Stimulated activated CD8-positive, alpha-beta memory T cell treated with anti-CD3 and anti-CD28 coated beads, Interleukin-7, amount 100 ng/mL, for 24 hours (primary cell): ENCODE data around the gene HIPK2.

Experiments
- DNase-seq: peaks from one replicate; pipeline ENCODE4 v3.0.0-alpha.2; 2020; ENCODE audit warnings: low read depth

Gene HIPK2

DNA sequence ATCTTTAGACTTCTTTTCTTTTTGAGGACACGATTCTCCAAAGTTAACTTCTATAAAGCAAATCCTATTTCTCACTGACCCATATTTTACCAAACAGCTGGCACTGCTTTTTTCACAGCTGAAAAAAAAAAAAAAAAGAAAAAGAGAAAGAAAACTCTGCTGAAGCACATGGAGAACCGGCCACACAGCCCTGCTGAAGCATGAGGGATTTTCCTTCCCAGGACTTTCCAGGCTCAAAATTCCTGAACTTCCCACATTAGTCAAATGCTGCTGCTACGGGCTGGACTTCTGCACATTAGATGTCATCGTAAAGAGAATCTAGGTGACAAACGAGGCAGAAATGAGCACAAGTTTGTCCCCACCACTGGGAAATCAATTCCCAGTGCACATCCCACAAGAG lies 25.2 kb downstream of the HIPK2 start:
- no peak for DNase-seq

DNA sequence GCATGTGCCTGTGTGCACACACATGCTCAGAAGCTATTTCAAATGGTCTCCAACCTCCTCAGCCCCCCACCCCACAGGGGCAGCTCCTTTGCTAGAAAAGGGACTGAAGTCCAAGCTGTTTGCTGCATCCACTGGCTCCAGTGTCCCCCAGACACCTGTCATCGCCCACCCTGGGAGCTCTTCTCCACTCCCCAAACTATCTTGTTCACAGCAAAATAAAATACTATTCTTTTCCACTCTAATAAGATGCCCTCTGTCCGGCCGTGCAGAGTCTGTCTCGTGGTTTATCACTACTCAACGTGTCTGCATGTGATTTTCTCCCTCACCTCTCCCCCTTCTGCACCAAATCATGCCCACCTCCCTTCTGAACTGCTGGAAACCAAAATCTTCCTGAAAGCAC lies 25.6 kb downstream of the HIPK2 start:
- no peak for DNase-seq

DNA sequence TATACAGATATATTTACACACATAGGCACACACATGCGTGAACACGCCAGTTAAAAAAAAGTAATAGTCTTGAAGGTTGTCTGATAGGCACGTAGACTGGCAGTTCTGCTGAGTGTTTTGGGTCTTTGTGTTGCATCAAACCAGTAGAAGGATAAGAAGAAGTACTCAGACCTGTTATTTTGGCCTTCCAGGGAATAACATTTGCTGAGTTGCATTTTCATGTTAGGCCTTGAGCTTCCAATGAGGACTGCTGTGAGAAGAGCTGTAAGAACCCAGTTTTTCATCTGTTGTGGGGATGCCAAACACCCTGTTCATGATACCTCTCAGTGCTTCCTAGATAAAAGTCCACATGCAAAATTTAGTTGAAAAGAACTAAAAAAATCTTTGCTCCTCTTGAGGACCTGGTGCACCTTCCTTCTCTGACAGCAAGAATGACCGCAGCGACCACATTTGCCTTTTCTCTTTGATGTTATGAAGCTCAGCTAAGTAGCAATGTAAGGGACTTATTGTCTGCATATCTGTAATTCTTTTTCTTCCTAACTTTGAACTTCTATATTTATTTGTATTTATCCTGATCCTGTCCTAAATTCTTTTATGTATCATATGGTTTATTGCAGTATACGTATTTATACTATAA lies 27.2 kb downstream of the HIPK2 start:
- no peak for DNase-seq

DNA sequence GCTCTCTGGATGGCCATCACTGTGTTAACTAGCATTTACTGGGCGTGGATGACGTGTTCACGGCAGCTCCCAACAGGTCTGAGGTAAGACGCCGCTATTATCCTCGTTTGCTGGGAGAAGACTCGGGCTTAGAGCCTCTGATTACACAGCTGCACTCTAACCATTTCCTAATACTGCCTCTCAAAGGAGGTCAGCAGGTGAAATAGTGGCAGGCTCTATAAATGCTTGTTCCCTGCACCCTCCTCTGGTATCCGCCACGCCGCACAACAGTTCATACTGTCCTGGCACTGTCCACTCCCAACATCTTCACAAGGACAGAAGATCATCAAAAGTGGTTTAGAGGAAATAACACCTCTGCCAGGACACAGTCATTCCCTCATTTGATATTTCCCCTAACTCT lies 28.3 kb downstream of the HIPK2 start:
- no peak for DNase-seq

DNA sequence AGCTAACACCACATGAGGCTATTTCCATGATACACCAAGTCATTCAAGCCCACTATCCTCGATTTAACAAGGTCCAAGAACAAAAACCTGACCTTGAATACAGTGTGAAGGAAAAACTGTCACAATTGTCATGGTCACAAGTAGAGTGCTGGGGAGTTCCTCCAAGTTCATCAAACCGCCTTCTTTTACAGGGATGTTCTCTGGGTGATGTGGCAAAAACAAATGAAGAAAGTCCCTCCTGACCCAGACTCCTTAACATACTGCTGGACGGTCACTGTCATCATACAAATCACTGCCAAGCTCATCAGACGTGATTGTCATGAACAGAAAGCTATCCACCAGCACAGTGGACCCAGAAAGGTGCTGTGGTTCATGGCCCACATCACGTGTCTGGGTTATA lies 28.9 kb downstream of the HIPK2 start:
- no peak for DNase-seq

DNA sequence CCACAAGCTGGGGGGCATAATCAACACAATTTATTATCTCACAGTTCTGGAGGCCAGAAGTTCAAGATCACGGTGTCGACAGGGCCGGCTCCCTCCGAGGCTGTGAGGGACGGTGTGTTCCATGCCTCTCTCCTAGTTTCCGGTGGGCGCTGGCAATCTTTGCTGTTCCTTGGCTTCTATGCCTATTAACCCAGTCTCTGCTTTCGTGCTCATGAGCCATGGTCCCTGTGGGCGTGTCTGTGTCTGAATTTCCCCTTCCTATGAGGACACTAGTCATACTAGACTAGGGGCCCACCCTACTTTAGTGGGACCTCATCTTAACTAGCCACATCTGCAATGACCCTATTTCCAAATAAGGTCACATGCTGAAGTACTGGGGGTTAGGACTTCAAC lies 29.4 kb downstream of the HIPK2 start:
- no peak for DNase-seq

GRCh38 chr7:139747662-139748372 lies 30.0 kb downstream of the HIPK2 start:
- no peak for DNase-seq

DNA sequence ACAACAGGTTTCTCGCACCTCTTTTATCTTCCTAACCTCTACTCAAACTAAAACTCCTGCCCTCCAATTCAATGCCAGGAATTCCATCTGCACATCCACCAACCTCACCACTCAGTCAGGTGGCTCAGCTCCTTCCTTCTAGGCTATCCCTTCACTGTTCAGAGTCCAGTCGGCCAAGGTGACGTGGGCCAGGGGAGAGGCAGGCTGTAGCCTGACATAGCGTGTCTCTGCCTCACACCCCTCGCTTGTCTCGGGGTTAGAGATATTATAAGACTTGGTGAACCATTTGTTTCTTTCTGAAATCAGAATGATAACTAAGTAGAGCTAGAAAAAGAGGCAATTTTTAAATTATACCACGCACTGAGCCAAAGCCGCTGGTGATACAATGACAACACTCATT lies 31.1 kb downstream of the HIPK2 start:
- DNase-seq = no peak

DNA sequence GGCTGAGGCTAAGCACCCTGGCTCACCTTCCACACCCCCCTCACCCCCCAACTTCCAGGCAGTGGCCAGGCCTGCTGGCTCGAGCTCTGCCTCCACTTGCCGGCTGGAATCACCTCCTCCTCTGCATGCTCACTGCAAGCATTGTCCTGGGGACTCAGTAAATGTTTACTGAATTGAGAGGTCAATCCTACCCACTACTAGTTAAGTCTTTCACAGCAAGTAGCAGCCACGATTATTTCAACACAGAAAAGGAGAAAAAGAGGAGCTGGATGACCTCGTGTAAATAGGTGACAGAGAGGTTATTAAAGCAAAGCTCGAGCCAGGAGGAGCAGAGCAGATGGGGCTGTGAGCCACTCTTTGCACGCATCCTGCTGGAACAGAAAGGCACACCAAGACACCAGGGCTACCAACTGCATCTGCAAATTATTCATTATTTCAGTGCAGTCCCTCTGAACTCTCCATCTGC lies 32.1 kb downstream of the HIPK2 start:
- DNase-seq = no peak

DNA sequence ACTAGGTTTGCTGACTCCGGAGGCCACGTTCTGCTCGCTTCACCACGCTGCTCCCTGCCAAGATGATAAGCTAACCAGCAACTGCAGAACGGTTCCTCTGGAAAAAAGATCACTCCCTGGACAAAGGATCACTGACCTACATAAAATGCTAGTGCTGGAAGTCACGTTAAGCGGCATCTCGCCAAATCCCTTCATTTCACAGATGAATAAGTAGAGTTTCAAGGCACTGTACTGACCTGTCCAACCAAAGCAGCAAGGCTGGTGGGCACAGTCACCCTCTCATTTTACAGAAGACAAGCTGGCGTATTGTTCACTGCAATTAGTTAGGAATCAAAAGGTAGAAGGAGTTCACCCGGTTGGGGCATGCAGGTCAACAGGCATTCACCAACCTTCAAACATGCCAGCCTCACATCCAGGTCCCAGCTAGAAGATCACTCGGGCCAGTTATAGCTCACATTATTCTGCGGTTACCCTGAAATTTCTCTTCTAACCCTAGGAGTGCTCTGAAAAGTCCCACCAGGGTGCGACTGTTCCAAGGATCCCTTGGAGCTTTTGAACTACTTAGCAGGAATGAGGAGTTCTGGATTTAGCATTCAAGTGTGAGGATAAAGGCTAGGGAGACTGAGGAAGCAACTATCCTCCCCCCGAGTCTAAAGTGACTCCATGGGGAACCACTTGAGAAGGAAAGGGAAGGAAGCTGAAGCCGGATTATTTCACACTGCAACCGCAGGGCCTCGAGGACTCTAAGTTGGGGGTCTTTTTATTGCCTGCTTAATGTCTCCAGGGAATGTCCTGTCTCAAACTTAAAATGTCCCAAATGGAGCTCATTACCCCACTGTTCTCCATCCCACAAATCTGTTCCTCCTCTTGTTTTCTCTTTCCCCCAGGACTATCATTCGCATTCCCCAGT lies 32.8 kb downstream of the HIPK2 start:
- DNase-seq = no peak

DNA sequence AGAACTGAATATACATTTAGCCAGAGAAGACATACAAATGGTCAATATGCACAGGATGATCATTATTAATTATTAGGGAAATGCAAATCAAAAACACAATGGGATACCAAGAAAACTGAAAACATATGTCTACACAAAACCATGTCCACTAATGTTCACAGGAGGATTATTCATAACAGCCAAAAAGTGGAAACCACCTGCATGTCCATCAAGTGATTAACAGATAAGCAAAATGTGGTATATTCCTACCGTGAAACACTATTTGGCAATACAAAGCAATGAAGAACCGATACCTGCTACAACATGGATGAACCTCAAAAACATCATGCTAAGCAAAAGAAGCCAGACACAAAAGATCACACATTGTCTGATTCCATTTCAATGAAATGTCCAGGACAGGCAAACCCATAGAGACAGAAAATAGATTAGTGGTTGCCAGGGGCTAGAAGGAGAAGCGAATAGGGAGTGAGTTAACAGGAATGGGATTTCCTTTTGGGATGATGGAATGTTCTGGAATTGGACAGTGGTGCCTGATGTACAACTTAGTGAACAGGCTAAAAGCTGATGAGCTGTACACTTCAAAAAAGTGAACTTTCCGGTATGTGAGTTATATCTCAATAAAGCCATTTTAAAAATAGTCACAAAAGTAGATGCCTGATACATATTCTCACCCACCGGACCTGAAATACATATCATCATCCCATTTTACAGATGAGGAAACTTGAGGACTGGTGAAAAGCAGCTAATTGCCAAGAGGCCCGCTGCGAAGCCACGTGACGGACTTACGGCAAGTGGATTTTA lies 33.6 kb downstream of the HIPK2 start:
- no peak for DNase-seq

DNA sequence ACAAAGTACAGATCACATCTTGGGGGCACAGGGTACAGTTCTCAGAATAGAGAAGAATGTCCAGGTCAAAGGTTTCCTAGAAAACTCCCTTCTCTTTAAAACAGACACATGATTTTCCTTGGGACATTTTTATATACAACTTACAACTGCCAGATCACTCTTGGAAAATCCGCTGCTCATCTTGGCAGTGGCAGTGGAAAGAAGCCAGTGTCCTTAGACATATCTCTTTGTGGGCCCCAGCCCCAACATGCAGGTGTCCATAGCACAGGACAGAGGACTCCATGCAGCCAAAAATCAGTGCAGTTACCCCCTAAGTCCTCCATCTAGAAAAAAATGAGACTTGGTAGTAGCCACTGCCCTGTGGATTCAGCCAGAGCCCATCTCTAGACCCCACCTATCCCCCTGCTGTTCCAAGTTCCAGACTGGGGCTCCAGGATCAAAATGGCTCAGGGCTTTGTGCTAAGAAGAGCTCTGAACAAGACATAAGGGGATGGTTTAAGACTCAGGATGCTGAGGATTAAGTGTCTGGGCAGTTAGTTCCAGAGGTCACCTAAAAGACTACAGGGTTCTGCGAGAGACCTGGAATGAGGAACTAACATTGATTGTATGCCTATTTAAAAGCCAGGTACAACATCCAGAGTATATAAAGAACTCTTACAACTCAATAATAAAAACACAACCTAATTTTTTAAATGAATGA lies 34.4 kb downstream of the HIPK2 start:
- no peak for DNase-seq

DNA sequence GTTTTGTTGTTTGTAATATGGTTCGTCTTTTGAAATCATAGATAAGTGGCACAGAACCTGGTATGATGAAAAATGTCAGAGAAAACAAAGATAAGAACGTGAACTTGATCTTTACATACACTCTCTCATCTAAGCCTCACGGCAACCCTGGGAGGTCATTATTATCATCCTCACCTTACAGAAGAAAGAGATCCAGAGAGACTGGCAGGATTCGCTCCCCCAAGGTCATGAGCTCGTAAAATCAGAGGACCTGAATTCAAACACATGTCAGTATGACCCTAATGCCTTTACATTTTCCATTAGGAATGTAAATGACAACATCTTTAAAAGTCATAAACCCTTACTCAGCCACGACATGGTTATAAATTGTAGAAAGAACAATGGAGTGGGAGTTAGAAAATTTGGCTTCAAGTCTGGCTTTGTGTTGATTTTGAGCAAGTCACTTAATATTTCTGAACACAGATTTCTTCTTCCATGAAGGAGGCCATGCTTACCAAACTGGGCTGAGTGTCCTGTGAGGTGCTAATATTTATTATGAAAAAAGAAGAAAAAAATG lies 35.9 kb downstream of the HIPK2 start:
- DNase-seq = no peak

- no peak for DNase-seq
Observed at GRCh38 chr7:139741239-139741638, 36.6 kb downstream of the HIPK2 start.

DNA sequence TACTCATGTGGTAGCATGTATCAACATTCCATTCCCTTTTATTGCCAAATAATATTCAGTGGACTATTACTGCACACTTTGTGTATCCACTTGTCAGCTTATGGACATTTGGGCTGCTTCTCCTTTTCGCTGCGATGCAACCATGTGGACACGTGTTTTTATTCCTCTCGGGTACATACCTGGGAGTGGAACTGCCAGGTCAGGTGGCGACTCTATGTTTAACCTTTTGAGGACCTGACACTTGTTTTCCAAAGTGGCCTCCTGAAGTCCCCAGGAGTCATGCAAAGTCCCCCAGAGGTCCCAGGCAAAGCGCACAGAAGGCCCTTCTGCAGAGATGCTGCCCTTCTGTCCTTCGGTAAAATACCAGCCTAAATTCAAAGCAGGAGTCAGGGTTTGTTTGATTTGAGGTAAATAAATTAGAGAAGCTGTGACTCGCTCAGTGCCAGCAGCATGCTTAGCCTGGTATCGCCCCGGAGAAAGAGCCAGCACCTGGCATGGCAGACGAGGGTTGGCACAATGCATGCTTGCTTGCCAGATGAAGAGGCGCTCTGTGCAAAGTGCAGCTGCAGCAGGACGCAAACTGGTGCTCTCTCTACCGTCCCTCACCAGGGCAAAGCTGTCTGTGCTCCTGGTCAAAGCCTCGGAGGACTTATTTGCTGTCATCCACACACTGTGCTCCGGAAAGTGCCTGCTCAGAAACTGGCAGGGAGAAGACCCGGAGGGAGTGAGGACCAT lies 37.8 kb downstream of the HIPK2 start:
- no peak for DNase-seq

GRCh38 chr7:139738772-139739171 lies 39.0 kb downstream of the HIPK2 start:
- DNase-seq = no peak

GRCh38 chr7:139738101-139738489 lies 39.7 kb downstream of the HIPK2 start:
- no peak for DNase-seq

- no peak for DNase-seq
Observed at GRCh38 chr7:139737221-139738100, 40.3 kb downstream of the HIPK2 start.

- no peak for DNase-seq
Observed at GRCh38 chr7:139735912-139736595, 41.7 kb downstream of the HIPK2 start.
